BLaER1 (cell line): ENCODE results near the gene SLC22A14.
"Not testable (repeated sequence)": the region's sequence is repeated elsewhere in the genome, so short reads cannot be mapped to it uniquely, and the experiment has no call there.

Experiments used
- H3K27ac ChIP-seq: shearing (Covaris generic); formaldehyde crosslinking; 2 replicates; pipeline ENCODE4 v1.8.1; 2022
- H3K27me3 ChIP-seq: shearing (Covaris generic); formaldehyde crosslinking; 2 replicates; pipeline ENCODE4 v1.8.1; 2022
- H3K36me3 ChIP-seq: shearing (Covaris generic); formaldehyde crosslinking; 2 replicates; pipeline ENCODE4 v1.8.1; 2022
- H3K4me1 ChIP-seq: shearing (Covaris generic); formaldehyde crosslinking; 2 replicates; pipeline ENCODE4 v1.8.1; 2022
- H3K4me2 ChIP-seq: shearing (Covaris generic); formaldehyde crosslinking; 2 replicates; pipeline ENCODE4 v1.8.1; 2022
- H3K4me3 ChIP-seq: shearing (Covaris generic); formaldehyde crosslinking; 2 replicates; pipeline ENCODE4 v1.8.1; 2022
- H3K9ac ChIP-seq: shearing (Covaris generic); formaldehyde crosslinking; 2 replicates; pipeline ENCODE4 v1.8.1; 2022
- H3K9me3 ChIP-seq: shearing (Covaris generic); formaldehyde crosslinking; 2 replicates; pipeline ENCODE4 v1.8.1; 2022
- H4K20me1 ChIP-seq: shearing (Covaris generic); formaldehyde crosslinking; 2 replicates; pipeline ENCODE4 v1.8.1; 2022
- Cebpa-rat ChIP-seq: shearing (Covaris generic); IDR thresholded peaks from 2 replicates; pipeline ENCODE4 v1.8.1; 2022

Gene SLC22A14

DNA sequence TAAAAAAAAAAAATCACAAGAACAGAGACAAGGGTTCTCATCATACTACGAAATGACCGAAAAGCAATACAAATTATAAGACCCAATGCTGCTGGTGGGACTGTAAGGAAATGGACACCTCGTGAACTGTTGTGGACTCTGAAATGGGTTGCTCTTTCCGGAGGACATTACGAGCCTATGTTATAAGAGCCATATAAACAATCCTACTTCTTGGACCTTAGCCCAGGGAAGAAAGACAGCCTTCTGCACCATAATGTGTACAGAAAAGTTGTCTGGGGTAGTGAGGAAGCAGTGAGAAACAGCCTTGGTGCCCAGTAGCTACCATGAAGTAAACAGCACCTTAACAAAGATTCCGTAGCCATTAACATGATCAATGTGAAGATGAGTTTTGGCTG is 2.7 kb downstream of the SLC22A14 start:
- TF ChIP-seq Cebpa-rat: no peak
- Histone ChIP-seq H4K20me1 (no peaks in the 10 kb centered on the region), H3K4me3 (no peak overlapping the region), H3K4me2 (no peak overlapping the region), H3K9me3 (peaks cover 12% of the 10 kb centered on the region), H3K27ac (no peak overlapping the region), H3K4me1 (no peaks in the 10 kb centered on the region), H3K9ac (no peak overlapping the region), H3K36me3 (no peaks in the 10 kb centered on the region), H3K27me3 (no peaks in the 10 kb centered on the region)

DNA sequence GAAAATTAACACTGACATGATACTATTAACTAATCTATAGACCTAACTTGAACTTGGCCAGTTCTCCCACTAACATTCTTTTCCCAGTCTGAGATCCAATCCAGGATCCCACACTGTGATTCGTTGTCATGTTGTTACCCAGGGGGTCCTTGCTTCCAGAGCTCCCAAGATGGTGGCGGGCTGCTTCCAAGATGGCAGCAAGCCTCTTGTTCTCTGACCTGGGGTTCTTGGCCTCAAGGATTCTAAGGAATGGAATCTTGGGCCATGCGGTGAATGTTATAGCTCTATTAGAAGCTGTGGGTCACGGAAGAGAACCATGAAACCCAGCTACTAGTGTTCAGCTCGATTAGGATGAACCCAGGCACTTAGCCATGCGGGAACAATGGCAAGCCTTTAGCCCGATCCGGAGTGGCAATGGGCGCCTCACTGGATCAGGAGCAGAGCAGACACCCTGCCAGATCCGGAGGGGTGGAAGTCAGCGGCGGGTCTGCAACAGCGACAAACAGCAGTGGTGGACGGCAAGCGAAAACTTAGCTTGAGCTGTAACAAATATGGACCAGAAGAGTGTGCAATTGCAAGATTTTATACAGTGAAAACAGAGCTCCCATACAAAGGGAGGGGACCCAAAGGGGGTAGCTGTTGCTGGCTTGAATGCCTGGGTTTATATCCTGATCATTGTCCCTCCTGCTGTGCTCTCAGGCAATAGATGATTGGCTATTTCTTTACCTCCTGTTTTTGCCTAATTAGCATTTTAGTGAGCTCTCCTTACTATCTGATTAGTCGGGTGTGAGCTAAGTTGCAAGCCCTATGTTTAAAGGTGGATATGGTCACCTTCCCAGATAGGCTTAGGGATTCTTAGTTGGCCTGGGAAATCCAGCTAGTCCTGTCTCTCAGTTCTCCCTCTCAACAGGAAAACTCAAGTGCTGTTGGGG is 7.5 kb downstream of the SLC22A14 start:
- H3K9ac ChIP-seq, H3K27ac ChIP-seq, H3K27me3 ChIP-seq, H3K36me3 ChIP-seq, H3K4me3 ChIP-seq, H3K4me2 ChIP-seq, H3K4me1 ChIP-seq, H4K20me1 ChIP-seq: not testable (repeated sequence)
- H3K9me3 ChIP-seq: peaks cover 12% of the 10 kb centered on the region

DNA sequence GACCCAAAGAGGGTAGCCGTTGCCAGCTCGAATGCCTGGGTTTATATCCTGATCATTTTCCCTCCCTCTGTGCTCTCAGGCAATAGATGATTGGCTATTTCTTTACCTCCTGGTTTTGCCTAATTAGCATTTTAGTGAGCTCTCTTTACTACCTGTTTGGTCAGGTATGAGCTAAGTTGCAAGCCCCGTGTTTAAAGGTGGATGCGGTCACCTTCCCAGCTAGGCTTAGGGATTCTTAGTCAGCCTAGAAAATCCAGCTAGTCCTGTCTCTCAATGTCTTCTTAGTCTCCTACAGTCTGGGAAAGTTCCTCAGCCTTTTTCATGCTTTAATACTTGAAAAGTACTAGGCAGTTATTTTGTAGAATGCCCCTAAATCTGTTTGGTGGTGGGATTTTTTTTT is 15.0 kb downstream of the SLC22A14 start:
- not testable (repeated sequence) for H4K20me1 ChIP-seq, H3K27ac ChIP-seq, H3K4me2 ChIP-seq, H3K4me1 ChIP-seq, H3K9me3 ChIP-seq, H3K9ac ChIP-seq, H3K36me3 ChIP-seq, H3K27me3 ChIP-seq, H3K4me3 ChIP-seq

DNA sequence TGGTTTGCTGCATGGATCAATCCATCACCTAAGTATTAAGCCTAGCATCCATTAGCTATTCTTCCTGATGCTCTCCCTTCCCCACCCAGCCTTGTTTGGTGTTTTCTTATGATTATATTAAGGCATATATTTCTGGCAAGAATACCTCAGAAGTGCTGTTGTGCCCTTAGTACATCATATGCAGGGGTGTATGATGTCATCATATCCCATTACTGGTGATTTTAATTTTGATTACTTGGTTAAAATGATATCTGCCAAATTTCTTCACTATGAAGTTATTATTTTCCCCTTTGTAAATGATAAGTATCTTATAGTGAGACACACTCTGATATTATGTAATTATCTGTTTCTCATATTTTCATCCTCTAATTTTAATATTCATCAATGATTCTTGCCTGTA is 15.4 kb downstream of the SLC22A14 start:
- no peaks in the 10 kb centered on the region for H3K4me1 ChIP-seq
- TF ChIP-seq Cebpa-rat: no peak
- H3K36me3 ChIP-seq: no peaks in the 10 kb centered on the region
- no peaks in the 10 kb centered on the region for H4K20me1 ChIP-seq
- H3K9ac ChIP-seq: no peak overlapping the region
- H3K27me3 ChIP-seq: no peaks in the 10 kb centered on the region
- H3K9me3 ChIP-seq: no peaks in the 10 kb centered on the region
- no peak overlapping the region for H3K4me2 ChIP-seq
- no peak overlapping the region for H3K4me3 ChIP-seq
- no peak overlapping the region for H3K27ac ChIP-seq

DNA sequence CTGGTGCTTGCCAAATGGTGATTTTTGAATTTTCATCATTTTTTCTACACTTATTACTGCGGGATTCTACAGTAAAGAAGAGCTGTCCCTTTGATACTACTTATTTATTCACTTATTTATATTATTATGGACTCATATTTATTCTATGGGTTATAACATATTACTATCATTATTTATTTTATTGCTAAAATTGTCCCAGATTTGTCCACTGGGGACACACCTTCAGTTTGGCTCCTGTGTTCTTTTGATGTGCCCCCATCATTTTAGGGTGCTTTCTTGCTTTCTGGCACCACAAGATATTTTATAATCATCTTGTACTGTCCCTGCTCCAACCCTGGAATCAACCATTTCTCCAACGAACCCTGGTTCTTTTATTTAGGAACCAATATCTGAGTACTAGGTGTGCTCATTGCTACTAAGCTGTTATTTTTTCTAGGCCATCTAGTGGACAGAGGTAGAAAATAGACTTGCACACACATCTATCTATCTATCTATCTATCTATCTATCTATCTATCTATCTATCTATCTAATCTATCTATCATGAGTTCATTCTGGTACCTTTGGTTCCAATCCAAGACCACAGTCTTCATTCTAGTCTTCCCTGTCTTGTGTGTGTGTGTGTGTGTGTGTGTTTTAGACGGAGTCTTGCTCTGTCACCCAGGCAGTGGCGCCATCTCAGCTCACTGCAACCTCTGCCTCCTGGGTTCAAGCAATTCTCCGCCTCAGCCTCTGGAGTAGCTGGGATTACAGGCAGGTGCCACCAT is 16.0 kb downstream of the SLC22A14 start:
- TF ChIP-seq Cebpa-rat: no peak
- H3K9ac ChIP-seq: no peak overlapping the region
- H3K36me3 ChIP-seq: no peaks in the 10 kb centered on the region
- no peak overlapping the region for H3K4me2 ChIP-seq
- no peaks in the 10 kb centered on the region for H3K27me3 ChIP-seq
- no peaks in the 10 kb centered on the region for H3K4me1 ChIP-seq
- H3K9me3 ChIP-seq: no peaks in the 10 kb centered on the region
- H3K4me3 ChIP-seq: no peak overlapping the region
- no peak overlapping the region for H3K27ac ChIP-seq
- H4K20me1 ChIP-seq: no peaks in the 10 kb centered on the region

DNA sequence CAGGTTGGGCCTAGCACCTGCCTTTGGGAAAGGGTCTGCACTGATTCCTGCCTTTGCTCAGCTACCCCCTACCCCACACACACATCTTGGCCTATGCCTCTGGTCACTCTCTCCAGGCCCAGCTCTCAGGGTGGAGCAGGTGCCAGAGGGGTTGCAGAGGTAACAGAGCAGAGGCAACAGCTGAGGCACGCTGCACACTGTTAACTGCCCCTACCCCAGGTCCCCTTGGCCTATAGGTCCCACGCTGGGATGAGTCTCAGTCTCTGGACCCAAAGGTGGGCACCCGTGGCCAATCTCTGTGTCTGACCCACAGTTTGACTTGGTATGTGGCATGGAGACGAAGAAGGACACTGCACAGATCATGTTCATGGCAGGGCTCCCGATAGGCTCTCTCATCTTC is 24.8 kb downstream of the SLC22A14 start:
- no peaks in the 10 kb centered on the region for H3K27me3 ChIP-seq
- no peaks in the 10 kb centered on the region for H3K9me3 ChIP-seq
- no peak overlapping the region for H3K4me2 ChIP-seq
- no peak overlapping the region for H3K9ac ChIP-seq
- no peaks in the 10 kb centered on the region for H3K36me3 ChIP-seq
- H3K27ac ChIP-seq: no peak overlapping the region
- H3K4me1 ChIP-seq: peaks cover 7% of the 10 kb centered on the region; the same call in 1 of the 2 replicates
- no peaks in the 10 kb centered on the region for H4K20me1 ChIP-seq
- no peak overlapping the region for H3K4me3 ChIP-seq
- TF ChIP-seq Cebpa-rat: no peak

DNA sequence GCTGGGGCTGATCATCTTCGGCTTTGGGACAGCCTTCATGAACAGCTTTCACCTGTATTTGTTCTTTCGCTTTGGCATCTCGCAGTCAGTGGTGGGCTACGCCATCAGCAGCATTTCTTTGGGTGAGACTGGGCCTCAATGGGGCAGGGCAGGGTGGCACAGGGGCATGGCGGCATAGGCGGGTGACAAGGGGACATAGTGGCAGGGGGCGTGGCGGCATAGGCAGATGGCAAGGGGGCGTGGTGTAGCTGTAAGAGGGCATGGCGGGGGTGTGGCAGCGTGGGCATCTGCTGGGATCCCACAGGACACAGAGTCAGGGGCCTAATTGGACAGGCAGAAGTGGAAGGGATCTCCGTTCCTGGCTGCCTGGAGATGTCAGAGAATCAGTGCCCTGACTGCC is 25.5 kb downstream of the SLC22A14 start:
- TF ChIP-seq Cebpa-rat: no peak
- no peak overlapping the region for H3K9ac ChIP-seq

DNA sequence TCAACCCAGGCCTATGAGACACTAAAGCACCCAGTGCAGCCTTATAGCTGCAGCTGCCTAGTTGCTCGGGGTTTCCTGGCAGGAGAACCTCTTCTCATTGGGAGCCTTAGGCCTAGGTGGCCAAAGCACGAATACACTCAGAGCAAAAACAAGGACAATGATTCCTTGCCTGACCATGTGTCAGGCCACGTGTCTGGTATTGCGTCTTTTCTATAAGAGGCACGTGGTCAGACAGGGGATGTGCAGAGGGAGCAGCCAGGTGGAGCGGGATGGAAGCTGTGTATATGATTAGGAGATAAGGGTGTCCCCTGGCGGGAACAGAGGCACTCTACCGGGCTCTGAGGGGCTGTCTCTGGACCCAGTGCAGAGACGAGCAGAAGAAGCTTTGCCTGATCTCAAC is 26.4 kb downstream of the SLC22A14 start:
- Histone ChIP-seq H3K9me3 (no peaks in the 10 kb centered on the region), H3K36me3 (no peaks in the 10 kb centered on the region), H3K4me1 (peaks cover 7% of the 10 kb centered on the region; the same call in 1 of the 2 replicates), H3K4me3 (no peak overlapping the region), H3K4me2 (no peak overlapping the region), H3K27me3 (no peaks in the 10 kb centered on the region), H3K27ac (no peak overlapping the region), H3K9ac (no peak overlapping the region), H4K20me1 (no peaks in the 10 kb centered on the region)
- no peak for TF ChIP-seq Cebpa-rat

More for the DNA sequence above, 25.5 kb downstream of the SLC22A14 start:
- Histone ChIP-seq H3K4me2 (no peak overlapping the region), H3K27me3 (no peaks in the 10 kb centered on the region), H4K20me1 (no peaks in the 10 kb centered on the region), H3K4me1 (peaks cover 7% of the 10 kb centered on the region; the same call in 1 of the 2 replicates), H3K27ac (no peak overlapping the region), H3K9me3 (no peaks in the 10 kb centered on the region), H3K4me3 (no peak overlapping the region), H3K36me3 (no peaks in the 10 kb centered on the region)

DNA sequence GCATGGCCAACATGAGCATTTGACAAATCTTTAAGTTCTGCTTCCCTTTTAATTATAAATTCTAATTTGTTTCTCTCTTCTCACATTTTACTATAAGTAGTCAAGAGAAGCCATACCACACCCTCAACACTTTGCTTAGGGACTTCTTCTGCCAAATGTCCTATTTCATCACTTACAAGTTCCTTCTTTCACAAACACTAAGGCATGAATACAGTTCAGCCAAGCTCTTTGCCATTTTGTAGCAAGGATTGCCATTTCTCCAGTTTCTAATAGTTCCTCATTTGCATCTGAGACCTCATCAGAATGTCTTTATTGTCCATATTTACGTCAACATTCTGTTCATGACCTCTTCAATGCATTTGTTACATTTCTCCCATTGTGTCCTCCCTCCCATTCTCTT is 29.4 kb downstream of the SLC22A14 start:
- Histone ChIP-seq H3K36me3 (no peaks in the 10 kb centered on the region), H3K4me1 (no peaks in the 10 kb centered on the region), H4K20me1 (no peaks in the 10 kb centered on the region), H3K4me3 (no peak overlapping the region), H3K9me3 (no peaks in the 10 kb centered on the region), H3K27ac (no peak overlapping the region), H3K27me3 (no peaks in the 10 kb centered on the region), H3K4me2 (no peak overlapping the region), H3K9ac (no peak overlapping the region)
- TF ChIP-seq Cebpa-rat: no peak

DNA sequence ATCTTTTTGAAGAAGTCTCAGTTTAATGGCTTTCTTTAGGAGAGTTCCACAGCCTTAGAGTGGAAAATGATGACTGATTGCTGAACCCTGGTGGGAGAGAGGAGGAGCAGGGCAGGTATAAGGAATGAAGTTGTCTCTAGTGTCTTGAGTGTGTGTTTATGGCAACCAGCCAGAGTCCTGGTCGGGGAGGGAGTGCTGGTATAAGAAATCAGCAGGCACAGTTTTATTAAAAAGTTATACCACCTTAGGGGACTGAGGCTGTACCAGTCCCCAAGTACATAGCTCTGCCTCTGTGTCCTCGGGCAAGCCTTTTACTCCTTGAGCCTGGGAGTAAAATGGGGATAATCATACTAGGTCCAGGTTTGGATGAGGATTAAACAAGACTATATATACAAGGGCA is 29.8 kb downstream of the SLC22A14 start:
- Histone ChIP-seq H3K4me2 (no peak overlapping the region), H3K27me3 (no peaks in the 10 kb centered on the region), H3K4me3 (no peak overlapping the region), H3K4me1 (no peaks in the 10 kb centered on the region), H4K20me1 (no peaks in the 10 kb centered on the region), H3K27ac (no peak overlapping the region), H3K36me3 (no peaks in the 10 kb centered on the region), H3K9ac (no peak overlapping the region), H3K9me3 (no peaks in the 10 kb centered on the region)
- no peak for TF ChIP-seq Cebpa-rat
